HG03039 (cell line): ENCODE data around the gene KCNK15.

Experiments used
- ATAC-seq: cut with Tn5 transposase; IDR thresholded peaks from one replicate; pipeline ENCODE4 v1.9.1; 2021; ENCODE audit warnings: mild to moderate bottlenecking, moderate library complexity; ENCODE audit not compliant: unreplicated experiment

Gene KCNK15

DNA sequence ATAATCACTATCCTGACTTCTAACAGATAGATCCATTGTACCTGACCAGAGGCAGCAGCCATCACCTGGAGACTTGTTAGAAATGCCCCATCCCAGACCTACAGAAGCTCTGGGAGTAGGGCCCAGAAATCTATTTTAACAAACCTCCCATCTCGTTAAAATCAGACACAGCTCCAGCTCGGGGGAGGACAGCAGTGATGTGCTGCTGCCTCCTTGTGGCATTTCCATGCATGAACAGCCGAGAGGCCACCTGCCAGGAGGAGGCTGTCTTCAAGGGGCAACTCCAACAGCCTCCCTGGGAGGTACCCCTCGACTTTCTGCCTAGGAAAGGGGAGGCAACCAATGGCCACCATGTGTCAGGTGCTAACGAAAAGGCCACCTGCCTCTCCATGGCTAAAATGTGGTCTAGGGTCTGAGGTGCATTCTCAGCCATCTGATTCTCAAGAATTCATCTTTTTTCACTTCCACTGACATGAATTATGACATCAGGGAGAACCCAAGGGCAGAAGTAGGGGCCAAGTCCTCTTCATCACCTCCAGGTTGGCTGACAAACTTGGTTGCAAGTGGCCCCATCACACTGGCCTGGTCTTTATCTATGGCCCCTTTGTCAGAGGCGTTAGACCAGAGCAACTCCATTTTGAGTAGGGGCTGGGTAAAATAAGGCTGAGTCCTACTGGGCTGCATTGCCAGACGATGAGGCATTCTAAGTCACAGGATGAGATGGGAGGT, 12.2 kb upstream of the KCNK15 start:
- no peak for ATAC-seq

DNA sequence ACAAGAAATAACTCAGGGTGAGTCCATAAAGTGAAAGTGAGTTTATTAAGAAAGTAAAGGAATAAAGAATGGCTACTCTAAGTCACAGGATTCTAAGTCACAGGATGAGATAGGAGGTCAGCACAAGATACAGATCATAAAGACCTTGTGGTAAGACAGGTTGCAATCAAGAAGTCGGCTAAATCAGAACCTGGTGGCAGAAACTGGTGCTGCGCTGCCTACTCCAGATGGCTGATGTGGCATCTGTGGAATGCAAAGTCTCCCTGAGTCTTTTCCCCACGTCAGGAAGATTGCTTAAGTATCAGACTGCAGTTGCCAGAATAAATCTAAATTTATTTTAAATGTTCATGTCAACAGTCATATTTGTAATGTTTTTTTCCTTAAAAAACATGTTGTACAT, 10.7 kb upstream of the KCNK15 start:
- no peak for ATAC-seq

DNA sequence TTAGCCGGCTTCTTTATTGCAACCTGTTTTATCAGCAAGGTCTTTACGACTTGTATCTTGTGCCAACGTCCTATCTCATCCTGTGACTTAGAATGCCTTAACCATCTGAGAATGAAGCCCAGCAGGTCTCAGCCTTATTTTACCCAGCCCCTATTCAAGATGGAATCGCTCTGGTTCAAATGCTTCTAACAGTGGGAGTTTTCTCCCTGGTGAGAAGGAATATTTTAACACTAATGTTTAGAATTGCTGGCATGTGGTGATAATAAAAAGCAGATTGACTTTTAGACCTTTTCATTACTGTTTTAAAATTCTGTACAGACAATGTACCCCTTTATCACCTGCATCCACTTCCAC, 9.9 kb upstream of the KCNK15 start:
- no peak for ATAC-seq

DNA sequence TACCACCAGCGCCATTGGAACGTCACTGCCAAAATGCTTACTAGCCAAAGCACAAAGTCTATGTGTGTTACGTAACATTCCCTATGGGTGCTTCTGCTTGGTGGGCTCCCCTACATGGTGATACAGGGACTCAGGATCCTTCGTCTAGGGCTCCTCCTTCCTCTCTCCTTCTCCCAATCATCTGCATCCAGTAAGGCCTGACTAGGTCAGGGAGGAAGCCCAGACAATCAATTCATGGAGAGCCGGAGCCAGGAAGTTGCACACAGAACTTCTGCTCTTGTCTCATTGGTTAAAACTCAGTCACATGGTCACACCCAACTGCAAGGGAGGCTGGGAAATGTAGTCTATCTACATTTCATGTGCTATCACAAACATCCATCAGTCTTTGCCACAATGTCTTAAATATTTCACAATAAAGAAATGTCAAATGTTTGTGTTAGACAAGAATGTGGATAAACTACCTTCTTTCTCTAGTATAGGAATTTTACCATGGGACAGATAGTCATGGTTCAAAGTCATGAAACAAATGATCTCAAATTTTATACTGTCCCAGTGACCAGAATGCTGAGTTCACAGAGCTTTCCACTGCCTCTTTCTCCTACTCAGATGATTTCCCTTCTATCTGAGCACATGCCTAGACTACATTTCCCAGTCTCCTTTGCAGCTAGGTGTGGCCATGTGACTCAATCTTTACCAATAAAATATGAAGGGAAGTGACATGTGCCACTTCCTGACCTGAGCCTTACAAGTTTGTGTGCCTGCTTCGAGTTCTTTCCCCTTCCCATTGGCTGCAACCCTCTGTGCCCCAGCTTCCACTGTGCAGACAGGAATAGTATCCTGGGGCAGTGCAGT, 9.3 kb upstream of the KCNK15 start:
- no peak for ATAC-seq

DNA sequence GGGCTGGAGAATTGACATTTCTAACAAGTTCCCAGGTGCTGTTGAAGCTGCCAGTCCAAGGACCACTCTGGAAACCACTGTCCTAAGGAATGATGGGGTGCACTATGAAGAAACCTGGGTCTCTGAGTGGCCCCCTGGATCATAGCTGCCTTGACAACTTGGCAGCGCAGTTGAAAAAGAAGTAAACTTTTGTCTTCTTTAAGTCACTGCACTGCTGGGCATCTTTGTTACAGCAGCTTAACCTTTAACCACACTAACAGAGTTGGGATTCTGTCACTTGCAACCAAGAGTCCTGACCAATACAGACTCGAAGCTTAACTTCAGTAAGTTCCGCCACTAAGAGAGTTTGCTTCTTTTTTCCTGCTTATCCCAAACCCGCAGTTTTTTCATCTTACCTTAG, 8.5 kb upstream of the KCNK15 start:
- no peak for ATAC-seq

DNA sequence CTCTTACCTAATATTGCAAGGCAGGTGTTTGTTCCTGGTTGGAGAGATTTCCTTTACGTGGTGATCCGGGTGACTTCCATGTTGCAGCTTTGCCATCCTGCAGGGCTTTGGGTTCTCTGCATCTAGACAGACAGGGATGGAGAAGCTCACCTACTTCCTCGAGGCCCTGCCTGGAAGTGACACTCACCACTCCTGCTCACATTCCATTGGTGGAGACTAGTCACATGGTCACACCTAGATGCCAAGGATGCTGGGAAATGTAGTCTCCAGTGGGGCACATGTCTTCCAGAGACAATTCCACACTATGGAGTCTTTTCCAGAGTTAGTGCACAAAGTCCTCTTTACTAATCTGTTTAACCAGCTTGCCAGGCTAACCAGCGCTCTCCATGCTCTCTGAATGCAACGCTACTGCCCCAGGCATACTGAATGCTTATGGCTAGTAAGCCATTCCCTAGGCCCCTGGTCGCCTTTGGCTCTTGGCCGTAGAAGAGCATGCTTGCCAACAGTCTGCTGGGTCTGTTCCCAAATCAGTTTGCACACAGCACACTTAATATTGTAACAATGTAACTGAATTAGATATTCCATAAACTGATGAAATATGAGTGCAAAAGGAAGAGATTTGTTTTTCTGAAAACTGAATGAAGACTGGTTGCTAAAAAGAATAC, 6.7 kb upstream of the KCNK15 start:
- no peak for ATAC-seq

DNA sequence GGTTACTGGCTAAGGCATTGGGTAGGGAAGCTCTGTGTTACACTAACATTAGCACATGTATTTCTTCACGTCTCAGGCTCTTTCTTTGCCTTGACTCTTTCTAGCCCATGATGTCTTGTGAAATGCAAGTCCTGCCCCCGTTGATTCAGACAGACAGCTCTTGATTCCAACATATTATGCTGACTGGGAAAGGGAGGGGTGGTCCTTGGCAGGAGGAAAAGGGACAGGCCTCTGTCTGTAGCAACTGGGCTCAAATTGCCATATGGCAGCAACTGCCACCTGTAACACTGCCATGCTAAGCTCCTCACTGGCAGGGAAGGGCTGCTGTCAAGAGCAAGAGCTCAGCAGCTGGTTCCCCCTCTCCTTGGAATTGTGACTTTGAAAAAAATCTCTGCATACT, 5.7 kb upstream of the KCNK15 start:
- no peak for ATAC-seq

DNA sequence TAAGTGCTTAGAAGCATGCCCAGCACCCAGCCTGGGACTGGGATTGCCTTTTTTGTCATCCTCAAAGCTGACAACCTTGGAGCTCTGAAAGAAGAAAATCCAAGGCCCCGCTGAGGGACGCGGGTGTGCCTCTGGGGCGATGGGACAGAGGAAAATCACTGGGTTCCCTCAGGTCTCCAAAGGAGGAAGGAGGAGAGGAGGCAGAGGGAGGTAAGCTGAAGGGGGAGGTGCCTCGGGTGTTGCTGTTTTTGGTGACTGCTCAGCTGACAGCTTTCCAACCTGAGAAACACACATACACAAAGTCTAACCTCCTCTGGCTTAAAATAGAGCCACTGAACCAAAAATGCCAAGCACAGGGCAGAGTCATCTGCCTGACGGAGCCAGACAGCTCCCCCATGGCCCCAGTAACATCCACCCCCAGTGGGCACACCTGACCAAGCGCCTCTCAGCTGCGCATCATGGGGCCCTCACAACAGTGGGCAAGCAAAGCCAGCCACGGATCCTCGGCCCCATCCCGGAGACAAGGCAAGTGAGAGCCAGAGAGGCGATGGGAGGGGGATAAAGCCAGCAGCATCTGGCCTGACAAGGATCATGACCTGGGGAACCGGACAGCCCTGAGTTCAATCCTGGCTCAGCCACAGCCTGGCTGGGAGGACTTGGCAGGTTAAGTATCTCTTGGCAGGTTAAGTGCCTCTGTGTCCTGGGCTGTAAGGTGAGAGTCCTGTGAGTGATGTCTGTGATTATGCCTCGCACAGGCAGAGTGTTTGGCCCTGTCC, 3.2 kb upstream of the KCNK15 start:
- no peak for ATAC-seq

DNA sequence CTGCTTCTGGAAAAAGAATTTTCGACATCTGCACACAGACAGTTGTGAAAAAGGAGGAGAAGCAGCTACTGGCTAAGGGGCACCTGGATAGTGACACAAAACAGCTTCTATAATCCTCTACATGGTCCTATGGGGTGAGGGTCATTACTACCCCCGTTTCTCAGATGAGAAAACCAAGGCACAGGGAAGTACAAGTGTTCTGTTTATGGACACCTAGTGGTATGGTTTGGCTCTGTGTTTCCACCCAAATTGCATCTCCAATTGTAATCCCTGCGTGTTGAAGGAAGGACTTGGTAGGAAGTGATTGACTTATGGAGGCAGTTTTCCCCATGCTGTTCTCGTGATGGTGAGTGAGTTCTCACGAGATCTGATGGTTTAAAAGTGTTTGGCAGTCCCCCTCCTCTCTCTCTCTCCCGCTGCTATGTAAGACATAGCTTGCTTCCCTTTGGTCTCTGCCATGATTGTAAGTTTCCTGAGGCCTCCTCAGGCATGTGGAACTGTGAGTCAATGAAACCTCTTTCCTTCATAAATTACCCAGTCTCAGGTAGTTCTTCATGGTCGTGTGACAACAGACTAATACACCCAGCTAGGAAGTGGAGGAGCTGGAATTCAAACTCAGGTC, 2.5 kb upstream of the KCNK15 start:
- ATAC-seq, result no peak

DNA sequence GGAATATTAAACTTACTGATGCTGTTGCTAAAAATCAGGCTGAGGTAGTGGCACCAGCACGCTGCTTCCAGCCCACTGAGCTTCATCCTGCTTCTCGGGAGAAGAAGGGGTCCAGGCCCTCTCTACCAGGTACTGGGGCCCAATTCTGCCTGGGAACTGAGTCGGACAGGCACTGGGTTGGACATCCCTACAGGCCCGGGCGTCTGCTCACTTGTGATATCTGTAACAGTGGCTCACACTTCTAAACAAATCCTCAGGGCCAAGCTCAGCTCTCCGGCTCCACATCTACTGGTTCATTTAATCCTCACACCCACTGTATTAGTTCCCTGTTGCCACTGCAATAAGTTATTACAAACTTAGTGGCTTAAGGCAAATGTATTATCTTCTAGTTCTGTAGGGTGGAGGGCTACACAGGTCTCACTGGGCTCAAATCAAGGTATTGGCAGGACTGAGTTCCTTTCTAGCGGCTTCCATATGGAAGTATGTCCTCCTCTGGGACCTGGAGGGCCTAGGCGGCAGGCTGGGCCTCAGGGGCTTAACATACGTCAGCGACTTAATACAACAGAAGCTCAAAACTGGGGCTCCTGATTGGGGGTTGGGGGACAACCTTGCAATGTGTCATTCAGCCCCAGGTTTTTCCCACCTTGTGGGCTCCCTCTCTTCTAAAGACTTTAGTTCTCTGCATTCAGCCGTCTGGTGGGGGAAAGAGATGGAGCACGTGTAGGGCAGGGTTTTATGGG, 1.6 kb upstream of the KCNK15 start:
- ATAC-seq, result no peak

DNA sequence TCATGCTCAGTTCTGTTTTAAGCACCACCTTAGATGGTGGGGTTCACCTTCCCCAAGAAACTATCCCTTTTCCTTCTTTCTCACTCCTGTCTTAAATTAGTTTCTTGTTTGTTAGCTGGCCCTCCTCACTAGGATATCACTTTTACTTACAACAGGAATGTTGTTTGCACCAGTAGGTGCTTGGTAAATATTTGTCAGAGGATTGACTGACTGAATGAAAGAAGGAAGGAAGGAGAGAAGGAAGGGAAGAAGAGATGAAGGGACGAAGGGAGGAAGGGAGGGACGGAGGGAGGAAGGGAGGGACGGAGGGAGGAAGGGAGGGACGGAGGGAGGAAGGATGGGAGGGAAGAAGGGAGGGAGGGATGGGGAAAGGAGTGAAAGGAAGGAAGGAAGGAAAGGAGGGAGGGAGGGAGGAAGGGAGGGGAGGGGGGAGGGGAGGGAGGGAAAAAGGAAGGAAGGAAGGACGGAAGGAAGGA, 505 bp upstream of the KCNK15 start:
- no peak for ATAC-seq

DNA sequence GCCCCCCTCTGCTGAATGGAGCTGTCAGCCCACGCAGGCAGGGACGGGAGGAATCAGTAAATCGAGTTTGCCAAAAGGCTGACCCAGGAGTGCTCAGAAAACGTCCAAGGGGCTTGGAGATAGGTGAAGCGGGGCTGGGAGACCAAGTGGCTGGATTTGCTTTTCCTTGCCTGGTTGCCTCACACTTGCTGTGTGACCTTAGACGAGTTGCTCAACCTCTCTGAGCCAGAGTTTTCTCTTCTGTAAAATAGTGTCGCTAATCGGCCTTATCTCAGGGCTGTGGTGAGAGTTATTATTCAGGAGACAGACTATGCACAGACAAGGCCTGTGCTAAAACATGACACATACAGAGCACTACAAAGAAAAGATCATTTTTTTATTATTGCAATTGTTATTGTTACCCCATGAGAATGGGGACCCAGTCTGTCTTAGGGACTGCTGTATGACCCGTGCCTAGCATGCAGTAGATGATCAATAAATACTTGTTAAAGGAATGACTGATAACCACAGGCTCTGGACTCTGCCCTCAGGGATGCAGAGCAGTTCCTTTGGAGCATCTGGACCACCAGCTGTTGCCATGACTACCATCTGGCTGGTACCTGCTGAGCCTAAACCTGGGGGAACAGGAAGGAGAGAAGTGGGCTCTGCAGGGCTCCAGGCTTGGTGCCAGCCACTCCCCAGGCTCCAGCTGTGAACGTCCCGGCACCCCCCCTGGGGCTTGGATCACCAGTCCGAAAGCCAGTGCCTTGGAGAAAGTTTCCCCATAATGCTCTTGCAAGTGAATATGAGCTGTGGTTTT, 901 bp downstream of the KCNK15 start:
- ATAC-seq, result no peak

DNA sequence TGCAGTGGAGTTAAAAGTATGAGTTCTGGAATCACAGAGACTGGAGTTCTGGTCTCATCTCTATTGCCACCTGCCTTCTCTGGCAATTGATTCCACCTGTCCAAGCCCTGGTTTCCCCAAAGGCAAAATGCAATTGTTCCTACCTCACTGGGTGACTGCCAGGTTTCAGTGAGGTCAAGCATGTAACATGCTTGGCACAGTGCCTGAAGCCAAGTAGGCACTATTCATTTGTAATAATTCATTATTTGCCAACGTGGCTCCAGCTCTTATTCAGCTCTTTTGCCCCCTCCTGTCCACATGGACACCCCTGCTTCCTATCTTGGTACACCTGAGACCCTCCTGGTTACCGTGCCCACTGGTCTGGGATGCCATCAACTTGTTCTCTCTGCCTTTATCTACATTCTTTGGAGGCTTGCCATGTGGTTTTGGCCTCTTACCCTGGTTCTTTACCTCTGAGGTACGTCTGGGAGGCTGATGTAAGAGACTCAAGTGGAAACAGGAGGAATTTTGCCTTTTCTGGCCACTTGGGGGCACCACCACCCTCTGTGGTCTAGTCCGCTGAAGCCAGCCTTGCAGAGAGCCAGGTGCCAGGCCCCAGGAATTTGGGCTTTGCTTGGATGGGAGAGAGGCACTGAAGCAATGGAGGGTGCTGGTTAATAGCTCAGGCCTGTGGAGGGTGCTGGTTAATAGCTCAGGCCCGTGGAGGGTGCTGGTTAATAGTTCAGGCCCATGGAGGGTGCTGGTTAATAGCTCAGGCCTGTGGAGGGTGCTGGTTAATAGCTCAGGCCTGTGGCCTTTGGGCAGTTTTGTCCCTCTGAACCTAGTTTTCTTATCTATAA, 1.7 kb downstream of the KCNK15 start:
- no peak for ATAC-seq

DNA sequence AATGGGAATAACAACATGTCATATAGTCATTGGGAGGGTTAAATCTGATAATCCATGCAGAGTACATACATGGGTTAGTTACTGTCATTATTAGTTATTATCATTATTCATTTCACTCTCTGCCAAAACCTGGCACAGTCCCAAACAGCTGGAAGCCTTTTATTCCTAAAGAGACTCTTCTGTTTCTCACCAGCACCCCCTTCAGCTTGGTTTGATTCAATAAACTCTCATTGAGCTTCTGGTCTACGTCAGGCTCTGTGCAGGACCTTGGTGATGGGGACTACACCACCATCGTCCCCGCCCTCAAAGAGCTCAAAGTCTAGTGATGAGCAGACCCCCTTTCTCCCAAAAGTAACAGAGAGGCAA, 2.3 kb downstream of the KCNK15 start:
- no peak for ATAC-seq

DNA sequence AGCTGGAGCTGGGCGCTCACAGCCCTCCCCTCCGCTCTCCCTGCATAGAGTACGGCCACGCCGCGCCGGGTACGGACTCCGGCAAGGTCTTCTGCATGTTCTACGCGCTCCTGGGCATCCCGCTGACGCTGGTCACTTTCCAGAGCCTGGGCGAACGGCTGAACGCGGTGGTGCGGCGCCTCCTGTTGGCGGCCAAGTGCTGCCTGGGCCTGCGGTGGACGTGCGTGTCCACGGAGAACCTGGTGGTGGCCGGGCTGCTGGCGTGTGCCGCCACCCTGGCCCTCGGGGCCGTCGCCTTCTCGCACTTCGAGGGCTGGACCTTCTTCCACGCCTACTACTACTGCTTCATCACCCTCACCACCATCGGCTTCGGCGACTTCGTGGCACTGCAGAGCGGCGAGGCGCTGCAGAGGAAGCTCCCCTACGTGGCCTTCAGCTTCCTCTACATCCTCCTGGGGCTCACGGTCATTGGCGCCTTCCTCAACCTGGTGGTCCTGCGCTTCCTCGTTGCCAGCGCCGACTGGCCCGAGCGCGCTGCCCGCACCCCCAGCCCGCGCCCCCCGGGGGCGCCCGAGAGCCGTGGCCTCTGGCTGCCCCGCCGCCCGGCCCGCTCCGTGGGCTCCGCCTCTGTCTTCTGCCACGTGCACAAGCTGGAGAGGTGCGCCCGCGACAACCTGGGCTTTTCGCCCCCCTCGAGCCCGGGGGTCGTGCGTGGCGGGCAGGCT, 4.6 kb downstream of the KCNK15 start:
- no peak for ATAC-seq

DNA sequence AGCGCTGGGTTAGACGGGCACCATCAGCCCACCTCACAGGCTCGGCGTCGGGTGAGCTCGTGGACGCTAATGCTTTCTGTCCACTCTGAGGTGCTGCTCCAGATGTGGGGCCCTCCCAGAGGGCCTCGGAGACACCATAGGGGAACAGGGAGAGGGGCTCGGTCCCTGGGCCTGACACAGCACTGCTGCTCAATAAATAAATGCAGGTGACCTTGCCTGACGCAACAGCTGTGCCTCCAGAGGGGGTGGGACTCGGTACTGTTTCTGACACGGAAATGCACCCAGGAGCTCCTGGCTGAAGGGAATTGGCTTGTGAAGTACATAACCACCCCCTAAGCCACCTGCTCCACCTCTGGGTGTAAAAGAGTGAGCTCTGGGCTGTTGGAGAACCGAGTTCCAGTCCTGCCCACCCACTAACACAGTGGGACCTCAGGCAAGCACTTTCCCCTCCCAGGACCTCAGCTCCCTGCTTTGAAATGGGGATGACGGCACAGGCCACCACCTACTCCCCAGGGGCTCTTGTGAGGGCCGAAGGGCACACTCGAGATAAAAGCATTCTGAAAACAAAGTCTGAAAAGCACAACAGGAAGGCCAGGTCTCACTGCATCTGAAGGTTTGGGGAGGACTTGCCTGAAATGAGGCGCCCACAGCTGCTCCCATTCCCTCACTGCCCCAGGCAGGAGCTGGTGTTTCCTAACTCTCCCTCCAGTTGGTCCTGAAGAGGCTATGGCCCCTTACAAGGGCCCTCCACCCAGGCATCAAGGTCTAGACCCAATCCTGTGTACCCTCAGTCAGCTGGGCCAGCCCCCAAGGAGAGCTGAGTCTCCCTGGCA, 6.7 kb downstream of the KCNK15 start:
- no peak for ATAC-seq

DNA sequence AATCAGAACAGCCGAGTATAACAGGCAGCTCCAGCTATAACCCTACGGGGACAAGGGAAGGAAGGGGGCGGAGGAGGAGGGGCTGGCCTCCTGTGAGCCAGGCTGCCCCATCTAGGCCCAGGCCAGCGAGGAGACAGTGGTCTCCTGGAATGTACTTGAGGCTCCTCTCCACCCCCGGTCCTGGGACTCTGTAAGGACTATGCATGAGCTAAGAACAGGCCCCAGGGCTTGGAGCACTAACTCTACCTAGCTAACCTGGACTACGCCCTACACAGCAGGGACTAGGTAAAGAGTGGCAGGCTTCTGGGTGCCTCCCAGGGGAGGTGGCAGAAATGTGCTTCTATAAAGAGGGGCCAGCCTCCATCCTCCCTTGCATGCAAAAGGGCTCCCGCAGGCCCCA, 8.9 kb downstream of the KCNK15 start:
- ATAC-seq, result no peak
